Stomach (tissue), 4 donors: Measurements from ENCODE around the gene LRRC4C.

ENCODE experiments used
- EP300 ChIP-seq: sonication (generic); formaldehyde crosslinking; IDR thresholded peaks from one replicate; pipeline ENCODE4 v1.6.1; 2017; ENCODE audit warnings: antibody characterized with exemption
- TF ChIP-seq, protein P1 (sequence below), 7 experiments: fragments of 450-650 bp in 4 of 7; fragments of 200-600 bp in 3 of 7; sonication (generic) in 3 of 7; IDR thresholded peaks; one replicate each; pipeline ENCODE4 v1.5.1; 2016 to 2019; ENCODE audit warnings: antibody characterized with exemption in 7 of 7, control low read depth in 2 of 7, mild to moderate bottlenecking in 1 of 7

DNA sequence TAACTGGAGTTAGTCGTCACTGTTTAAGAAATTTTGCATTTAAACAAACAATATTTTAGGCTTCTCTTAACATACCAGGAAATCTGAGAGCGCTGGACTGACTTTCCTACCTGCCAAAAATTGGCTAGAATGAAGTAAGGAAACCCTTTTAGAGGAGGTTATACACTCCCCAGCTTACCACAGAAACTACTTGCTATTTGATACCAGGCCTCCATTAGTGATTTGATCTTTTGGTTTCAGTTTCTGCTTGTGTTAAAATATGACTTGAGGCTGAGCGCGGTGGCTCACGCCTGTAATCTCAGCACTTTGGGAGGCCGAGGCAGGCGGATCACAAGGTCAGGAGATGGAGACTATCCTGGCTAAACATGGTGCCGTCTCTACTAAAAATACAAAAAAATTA lies 419.9 kb downstream of the LRRC4C start:
- TF ChIP-seq EP300: no peak
- TF ChIP-seq, protein P1, sequence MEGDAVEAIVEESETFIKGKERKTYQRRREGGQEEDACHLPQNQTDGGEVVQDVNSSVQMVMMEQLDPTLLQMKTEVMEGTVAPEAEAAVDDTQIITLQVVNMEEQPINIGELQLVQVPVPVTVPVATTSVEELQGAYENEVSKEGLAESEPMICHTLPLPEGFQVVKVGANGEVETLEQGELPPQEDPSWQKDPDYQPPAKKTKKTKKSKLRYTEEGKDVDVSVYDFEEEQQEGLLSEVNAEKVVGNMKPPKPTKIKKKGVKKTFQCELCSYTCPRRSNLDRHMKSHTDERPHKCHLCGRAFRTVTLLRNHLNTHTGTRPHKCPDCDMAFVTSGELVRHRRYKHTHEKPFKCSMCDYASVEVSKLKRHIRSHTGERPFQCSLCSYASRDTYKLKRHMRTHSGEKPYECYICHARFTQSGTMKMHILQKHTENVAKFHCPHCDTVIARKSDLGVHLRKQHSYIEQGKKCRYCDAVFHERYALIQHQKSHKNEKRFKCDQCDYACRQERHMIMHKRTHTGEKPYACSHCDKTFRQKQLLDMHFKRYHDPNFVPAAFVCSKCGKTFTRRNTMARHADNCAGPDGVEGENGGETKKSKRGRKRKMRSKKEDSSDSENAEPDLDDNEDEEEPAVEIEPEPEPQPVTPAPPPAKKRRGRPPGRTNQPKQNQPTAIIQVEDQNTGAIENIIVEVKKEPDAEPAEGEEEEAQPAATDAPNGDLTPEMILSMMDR (IDR thresholded peaks at IDR 0.05): no peak
